ENCODE data around the gene ORM1.

DNA sequence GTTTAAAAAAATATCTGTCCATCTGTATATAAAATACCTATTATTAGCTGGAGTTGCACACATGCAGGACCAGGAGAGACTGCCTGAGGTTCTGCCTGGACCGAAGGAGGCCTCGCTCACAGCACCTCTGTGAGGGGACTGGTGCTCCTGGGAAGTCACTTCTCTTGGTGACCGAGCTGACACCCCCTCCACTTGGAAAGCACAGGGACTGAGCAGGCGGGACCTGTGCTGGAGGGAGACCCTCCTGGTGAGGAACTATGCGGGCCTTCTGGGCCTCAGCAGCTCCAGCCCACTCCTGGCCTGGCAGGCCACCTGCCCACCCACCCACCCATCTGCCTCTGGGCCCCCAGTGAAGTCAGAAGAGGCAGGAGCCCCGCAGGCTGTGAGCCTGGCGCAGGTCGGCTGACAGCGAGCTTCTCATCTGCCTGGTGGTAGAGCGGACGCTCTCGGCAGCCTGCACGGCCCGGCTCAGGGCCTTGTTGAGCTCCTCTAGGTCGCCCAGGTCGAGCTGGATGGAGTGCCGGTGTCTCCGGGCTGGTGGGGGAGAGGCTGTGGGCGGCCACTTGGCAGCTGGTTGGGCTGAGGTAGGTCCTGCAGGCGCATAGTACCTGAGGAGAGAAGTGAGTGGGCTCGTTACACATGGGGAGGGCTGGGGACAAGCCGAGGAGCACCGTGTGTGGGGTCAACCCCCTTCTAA is 13.9 kb downstream of the ORM1 start:
- no peak for TF ChIP-seq ZNF140 (tag by site-specific recombination; IDR thresholded peaks at IDR 0.05)
- TF ChIP-seq, protein P1, sequence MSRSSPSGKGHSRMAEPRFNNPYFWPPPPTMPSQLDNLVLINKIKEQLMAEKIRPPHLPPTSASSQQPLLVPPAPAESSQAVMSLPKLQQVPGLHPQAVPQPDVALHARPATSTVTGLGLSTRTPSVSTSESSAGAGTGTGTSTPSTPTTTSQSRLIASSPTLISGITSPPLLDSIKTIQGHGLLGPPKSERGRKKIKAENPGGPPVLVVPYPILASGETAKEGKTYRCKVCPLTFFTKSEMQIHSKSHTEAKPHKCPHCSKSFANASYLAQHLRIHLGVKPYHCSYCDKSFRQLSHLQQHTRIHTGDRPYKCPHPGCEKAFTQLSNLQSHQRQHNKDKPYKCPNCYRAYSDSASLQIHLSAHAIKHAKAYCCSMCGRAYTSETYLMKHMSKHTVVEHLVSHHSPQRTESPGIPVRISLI (tag by site-specific recombination; IDR thresholded peaks at IDR 0.05) = no peak
- TF ChIP-seq, protein P2, sequence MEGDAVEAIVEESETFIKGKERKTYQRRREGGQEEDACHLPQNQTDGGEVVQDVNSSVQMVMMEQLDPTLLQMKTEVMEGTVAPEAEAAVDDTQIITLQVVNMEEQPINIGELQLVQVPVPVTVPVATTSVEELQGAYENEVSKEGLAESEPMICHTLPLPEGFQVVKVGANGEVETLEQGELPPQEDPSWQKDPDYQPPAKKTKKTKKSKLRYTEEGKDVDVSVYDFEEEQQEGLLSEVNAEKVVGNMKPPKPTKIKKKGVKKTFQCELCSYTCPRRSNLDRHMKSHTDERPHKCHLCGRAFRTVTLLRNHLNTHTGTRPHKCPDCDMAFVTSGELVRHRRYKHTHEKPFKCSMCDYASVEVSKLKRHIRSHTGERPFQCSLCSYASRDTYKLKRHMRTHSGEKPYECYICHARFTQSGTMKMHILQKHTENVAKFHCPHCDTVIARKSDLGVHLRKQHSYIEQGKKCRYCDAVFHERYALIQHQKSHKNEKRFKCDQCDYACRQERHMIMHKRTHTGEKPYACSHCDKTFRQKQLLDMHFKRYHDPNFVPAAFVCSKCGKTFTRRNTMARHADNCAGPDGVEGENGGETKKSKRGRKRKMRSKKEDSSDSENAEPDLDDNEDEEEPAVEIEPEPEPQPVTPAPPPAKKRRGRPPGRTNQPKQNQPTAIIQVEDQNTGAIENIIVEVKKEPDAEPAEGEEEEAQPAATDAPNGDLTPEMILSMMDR (tag by site-specific recombination; IDR thresholded peaks at IDR 0.05) = no peak
- no peak for TF ChIP-seq ZNF184 (tag by site-specific recombination; IDR thresholded peaks at IDR 0.05)
- TF ChIP-seq, protein P3, sequence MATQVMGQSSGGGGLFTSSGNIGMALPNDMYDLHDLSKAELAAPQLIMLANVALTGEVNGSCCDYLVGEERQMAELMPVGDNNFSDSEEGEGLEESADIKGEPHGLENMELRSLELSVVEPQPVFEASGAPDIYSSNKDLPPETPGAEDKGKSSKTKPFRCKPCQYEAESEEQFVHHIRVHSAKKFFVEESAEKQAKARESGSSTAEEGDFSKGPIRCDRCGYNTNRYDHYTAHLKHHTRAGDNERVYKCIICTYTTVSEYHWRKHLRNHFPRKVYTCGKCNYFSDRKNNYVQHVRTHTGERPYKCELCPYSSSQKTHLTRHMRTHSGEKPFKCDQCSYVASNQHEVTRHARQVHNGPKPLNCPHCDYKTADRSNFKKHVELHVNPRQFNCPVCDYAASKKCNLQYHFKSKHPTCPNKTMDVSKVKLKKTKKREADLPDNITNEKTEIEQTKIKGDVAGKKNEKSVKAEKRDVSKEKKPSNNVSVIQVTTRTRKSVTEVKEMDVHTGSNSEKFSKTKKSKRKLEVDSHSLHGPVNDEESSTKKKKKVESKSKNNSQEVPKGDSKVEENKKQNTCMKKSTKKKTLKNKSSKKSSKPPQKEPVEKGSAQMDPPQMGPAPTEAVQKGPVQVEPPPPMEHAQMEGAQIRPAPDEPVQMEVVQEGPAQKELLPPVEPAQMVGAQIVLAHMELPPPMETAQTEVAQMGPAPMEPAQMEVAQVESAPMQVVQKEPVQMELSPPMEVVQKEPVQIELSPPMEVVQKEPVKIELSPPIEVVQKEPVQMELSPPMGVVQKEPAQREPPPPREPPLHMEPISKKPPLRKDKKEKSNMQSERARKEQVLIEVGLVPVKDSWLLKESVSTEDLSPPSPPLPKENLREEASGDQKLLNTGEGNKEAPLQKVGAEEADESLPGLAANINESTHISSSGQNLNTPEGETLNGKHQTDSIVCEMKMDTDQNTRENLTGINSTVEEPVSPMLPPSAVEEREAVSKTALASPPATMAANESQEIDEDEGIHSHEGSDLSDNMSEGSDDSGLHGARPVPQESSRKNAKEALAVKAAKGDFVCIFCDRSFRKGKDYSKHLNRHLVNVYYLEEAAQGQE (tag by site-specific recombination; IDR thresholded peaks at IDR 0.05) = no peak
- no peak for TF ChIP-seq YY1 (tag by site-specific recombination; IDR thresholded peaks at IDR 0.05)
- TF ChIP-seq, protein P4, sequence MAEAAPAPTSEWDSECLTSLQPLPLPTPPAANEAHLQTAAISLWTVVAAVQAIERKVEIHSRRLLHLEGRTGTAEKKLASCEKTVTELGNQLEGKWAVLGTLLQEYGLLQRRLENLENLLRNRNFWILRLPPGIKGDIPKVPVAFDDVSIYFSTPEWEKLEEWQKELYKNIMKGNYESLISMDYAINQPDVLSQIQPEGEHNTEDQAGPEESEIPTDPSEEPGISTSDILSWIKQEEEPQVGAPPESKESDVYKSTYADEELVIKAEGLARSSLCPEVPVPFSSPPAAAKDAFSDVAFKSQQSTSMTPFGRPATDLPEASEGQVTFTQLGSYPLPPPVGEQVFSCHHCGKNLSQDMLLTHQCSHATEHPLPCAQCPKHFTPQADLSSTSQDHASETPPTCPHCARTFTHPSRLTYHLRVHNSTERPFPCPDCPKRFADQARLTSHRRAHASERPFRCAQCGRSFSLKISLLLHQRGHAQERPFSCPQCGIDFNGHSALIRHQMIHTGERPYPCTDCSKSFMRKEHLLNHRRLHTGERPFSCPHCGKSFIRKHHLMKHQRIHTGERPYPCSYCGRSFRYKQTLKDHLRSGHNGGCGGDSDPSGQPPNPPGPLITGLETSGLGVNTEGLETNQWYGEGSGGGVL (tag by site-specific recombination; IDR thresholded peaks at IDR 0.05) = no peak

All from HEK293 (cell line).